HTR-8/SVneo (cell line): ENCODE measurements around the gene SLC9C1.
A peak's percentile ranks its signal among the peaks of the same experiment; 100 is the strongest.

ENCODE experiments used
- DNase-seq: peaks from one replicate; pipeline ENCODE4 v3.0.0; 2011; ENCODE audit warnings: low spot score, mixed read lengths; ENCODE audit not compliant: insufficient read length
- FAIRE-seq: peaks from 2 replicates; lab custom pipeline; 2011; peaks lifted over from hg19 to GRCh38; lab: Jason Lieb, UNC

SLC9C1 gene

GRCh38 chr3:112134335-112135124, 159.5 kb downstream of the SLC9C1 start:
- DNase-seq (no peak), FAIRE-seq (no peak)

- no peak for FAIRE-seq
- no peak for DNase-seq
Measured at GRCh38 chr3:112133626-112134334, 160.2 kb downstream of the SLC9C1 start.

- no peak for DNase-seq
- FAIRE-seq: no peak
Measured at GRCh38 chr3:112132975-112133448, 161.0 kb downstream of the SLC9C1 start, which contains the start of gene GCSAM. TSS of gene GCSAM (minus strand) at chr3:112133248. CDS start at chr3:112133120, 128 bp downstream.

- DNase-seq (no peak), FAIRE-seq (no peak)
Measured at GRCh38 chr3:112132554-112132953, 161.5 kb downstream of the SLC9C1 start.

GRCh38 chr3:112132088-112132487, 161.9 kb downstream of the SLC9C1 start:
- no peak for FAIRE-seq
- DNase-seq: no peak

- FAIRE-seq (no peak), DNase-seq (no peak)
Measured at GRCh38 chr3:112131111-112131510, 162.9 kb downstream of the SLC9C1 start.

- DNase-seq (no peak), FAIRE-seq (no peak)
Measured at GRCh38 chr3:112130638-112130993, 163.4 kb downstream of the SLC9C1 start.

- FAIRE-seq (no peak), DNase-seq (no peak)
Measured at GRCh38 chr3:112129925-112130637, 163.9 kb downstream of the SLC9C1 start.

GRCh38 chr3:112128843-112129727, 164.9 kb downstream of the SLC9C1 start:
- peak; percentile 26 for FAIRE-seq
- DNase-seq: peak; percentile 44

- DNase-seq: no peak
- FAIRE-seq: peak; percentile 13
Measured at GRCh38 chr3:112127522-112128494, 166.2 kb downstream of the SLC9C1 start.

GRCh38 chr3:112126511-112126911, 167.5 kb downstream of the SLC9C1 start:
- DNase-seq (peak; percentile 23), FAIRE-seq (no peak)

GRCh38 chr3:112124907-112125607, 169.0 kb downstream of the SLC9C1 start:
- FAIRE-seq (no peak), DNase-seq (no peak)

GRCh38 chr3:112123548-112123947, 170.5 kb downstream of the SLC9C1 start:
- DNase-seq: no peak
- FAIRE-seq: no peak

GRCh38 chr3:112122870-112123269, 171.1 kb downstream of the SLC9C1 start:
- FAIRE-seq: no peak

GRCh38 chr3:112121577-112122547, 172.2 kb downstream of the SLC9C1 start:
- FAIRE-seq: no peak

More at GRCh38 chr3:112122870-112123269, 171.1 kb downstream of the SLC9C1 start:
- DNase-seq: no peak

GRCh38 chr3:112119962-112120836, 173.8 kb downstream of the SLC9C1 start:
- FAIRE-seq (no peak), DNase-seq (no peak)

More at GRCh38 chr3:112121577-112122547, 172.2 kb downstream of the SLC9C1 start:
- no peak for DNase-seq
